CD14-positive monocyte (primary cell): Measurements from ENCODE around the gene IFNA7. TPM values are rescaled to one million over a fixed set of nuclear protein-coding genes. Genes with fewer than 3 reads are reported as not detected.

ENCODE experiments used
- DNase-seq, 3 donors: peaks; one replicate each; pipeline ENCODE4 v3.0.0-alpha.2; 2011 to 2022
- H2AFZ ChIP-seq: 2 replicates; pipeline ENCODE4 v1.6.0; 2012; ENCODE audit warnings: mild to moderate bottlenecking, low read depth, low read length, inconsistent platforms; ENCODE audit not compliant: insufficient read depth, poor library complexity, severe bottlenecking
- H3K27ac ChIP-seq, 2 donors: 1 replicate in 1 of 2; 2 replicates in 1 of 2; pipeline ENCODE4 v1.5.1; 2012 to 2013; ENCODE audit warnings: low read length in 2 of 2, control low read depth in 1 of 2, inconsistent platforms in 1 of 2, low read depth in 1 of 2, mild to moderate bottlenecking in 1 of 2
- H3K27me3 ChIP-seq, 2 donors: one replicate each; pipeline versions ENCODE4 v1.6.0 to v1.6.1; 2011 to 2013; ENCODE audit warnings: low read length in 2 of 2; ENCODE audit not compliant: control insufficient read depth in 2 of 2, insufficient read depth in 2 of 2
- H3K36me3 ChIP-seq, 2 donors: replicated peaks in 1 of 2; 1 replicate in 1 of 2; 2 replicates in 1 of 2; pipeline versions ENCODE4 v1.5.1 to v1.6.1; 2012 to 2013; ENCODE audit warnings: low read length in 2 of 2, control low read depth in 1 of 2, inconsistent platforms in 1 of 2, mild to moderate bottlenecking in 1 of 2; ENCODE audit not compliant: insufficient read depth in 2 of 2, control insufficient read depth in 1 of 2
- H3K4me1 ChIP-seq, 2 donors: 1 replicate in 1 of 2; 2 replicates in 1 of 2; pipeline versions ENCODE4 v1.5.1 to v1.6.1; 2012 to 2013; ENCODE audit warnings: low read length in 2 of 2, control low read depth in 1 of 2, inconsistent platforms in 1 of 2, mild to moderate bottlenecking in 1 of 2, moderate library complexity in 1 of 2; ENCODE audit not compliant: insufficient read depth in 2 of 2, control insufficient read depth in 1 of 2
- H3K4me2 ChIP-seq: replicated peaks from 2 replicates; pipeline ENCODE3; 2012; ENCODE audit warnings: low read length, moderate library complexity, mild to moderate bottlenecking; ENCODE audit not compliant: poor library complexity, severe bottlenecking; ENCODE audit errors: extremely low read depth
- H3K4me3 ChIP-seq, 3 experiments: fragments of 200-600 bp in 1 of 3; sonication (generic) in 1 of 3; replicated peaks in 1 of 3; 1 replicate in 2 of 3; 2 replicates in 1 of 3; pipeline ENCODE4 v1.5.1; 2011 to 2013; ENCODE audit warnings: low read length in 3 of 3, mild to moderate bottlenecking in 3 of 3, control low read depth in 2 of 3, low read depth in 2 of 3, inconsistent platforms in 1 of 3, moderate library complexity in 1 of 3
- H3K79me2 ChIP-seq: 2 replicates; pipeline ENCODE4 v1.6.0; 2012; ENCODE audit warnings: mild to moderate bottlenecking, control low read depth, inconsistent platforms, low read length, moderate library complexity; ENCODE audit not compliant: insufficient read depth
- H3K9ac ChIP-seq: 2 replicates; pipeline ENCODE4 v1.6.0; 2017; ENCODE audit warnings: low read length, mild to moderate bottlenecking; ENCODE audit not compliant: insufficient read depth, poor library complexity, severe bottlenecking
- H3K9me3 ChIP-seq, 2 donors: replicated peaks in 1 of 2; 1 replicate in 1 of 2; 2 replicates in 1 of 2; pipeline versions ENCODE4 v1.5.1 to v1.6.1; 2012 to 2013; ENCODE audit warnings: low read length in 2 of 2, control low read depth in 1 of 2; ENCODE audit not compliant: control insufficient read depth in 1 of 2, insufficient read depth in 1 of 2
- H4K20me1 ChIP-seq: 2 replicates; pipeline ENCODE4 v1.6.0; 2012; ENCODE audit warnings: mild to moderate bottlenecking, low read length, control low read depth, moderate library complexity; ENCODE audit not compliant: insufficient read depth
- H3K27ac Mint-ChIP-seq, 7 donors: one replicate each; pipeline ENCODE4 v1.8.0; 2020; ENCODE audit warnings: mild to moderate bottlenecking in 7 of 7, mixed read lengths in 7 of 7, moderate library complexity in 6 of 7, inconsistent platforms in 2 of 7
- H3K27me3 Mint-ChIP-seq, 3 donors: one replicate each; pipeline ENCODE4 v1.8.0; 2021 to 2022; ENCODE audit warnings: low read depth in 3 of 3, mild to moderate bottlenecking in 3 of 3, mixed read lengths in 3 of 3, moderate library complexity in 3 of 3, inconsistent platforms in 1 of 3
- H3K36me3 Mint-ChIP-seq, 2 donors: one replicate each; pipeline ENCODE4 v1.8.0; 2020; ENCODE audit warnings: mixed read lengths in 2 of 2, inconsistent platforms in 1 of 2, mild to moderate bottlenecking in 1 of 2
- H3K4me1 Mint-ChIP-seq: one replicate; pipeline ENCODE4 v1.8.0; 2020; ENCODE audit warnings: mild to moderate bottlenecking, mixed read lengths
- H3K4me3 Mint-ChIP-seq, 2 donors: one replicate each; pipeline ENCODE4 v1.8.0; 2020; ENCODE audit warnings: mild to moderate bottlenecking in 2 of 2, mixed read lengths in 2 of 2, moderate library complexity in 1 of 2
- H3K9me3 Mint-ChIP-seq, 7 donors: one replicate each; pipeline ENCODE4 v1.8.0; 2020 to 2022; ENCODE audit warnings: mixed read lengths in 7 of 7, mild to moderate bottlenecking in 6 of 7, moderate library complexity in 6 of 7, inconsistent platforms in 2 of 7
- WGBS: methylation state at CpG from one replicate; pipeline ENCODE4 v1.1.5; 2013; ENCODE audit warnings: missing lambda C conversion rate; ENCODE audit not compliant: insufficient coverage; 5-methylcytosine and 5-hydroxymethylcytosine counted together
- intact Hi-C, 2 donors: fragments of 100-400 bp; cut with micrococcal nuclease; formaldehyde crosslinking; loops; one replicate each; pipeline versions ENCODE4 v1.15.0 to v1.15.1; 2023
- polyA plus RNA-seq, 3 donors: library from polyadenylated mRNA; depleted of rRNA in 1 of 3; unstranded in 2 of 3; stranded (reverse) in 1 of 3; fragments of 300-500 nt in 2 of 3; fragments of >200 nt in 1 of 3; fragmentation: Illumina TruSeq in 2 of 3; gene quantifications; 1 replicate in 2 of 3; 2 replicates in 1 of 3; pipeline ENCODE4 v1.2.3, GENCODE V29; 2012 to 2021
- TF ChIP-seq, protein P1 (sequence below): fragments of 200-600 bp; IDR thresholded peaks from one replicate; pipeline ENCODE4 v1.8.0; 2022; ENCODE audit warnings: antibody characterized with exemption, mild to moderate bottlenecking

The IFNA7 gene
- polyA plus RNA-seq, 3 donors, result not detected

DNA sequence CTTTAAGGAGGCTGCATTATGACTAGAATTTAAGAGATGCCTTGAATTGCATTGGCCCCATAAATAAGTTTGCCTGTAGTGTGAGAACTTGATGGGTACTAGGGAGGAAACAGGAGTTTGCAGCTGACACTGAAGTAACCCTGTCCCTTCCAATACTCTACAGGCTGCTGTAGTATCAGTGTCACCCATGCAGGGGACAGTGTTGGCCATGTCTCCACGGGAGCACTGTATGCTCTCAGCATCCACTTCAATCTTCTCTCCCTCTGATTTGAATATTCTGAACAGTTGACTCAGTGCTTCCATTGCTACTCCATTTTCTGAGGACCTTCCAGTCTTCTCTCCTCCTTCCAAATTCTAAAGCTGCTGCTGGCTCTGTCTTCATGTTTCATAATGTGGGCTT is 49.2 kb upstream of the IFNA7 start:
- H3K9ac ChIP-seq, result no peak overlapping the region
- no peaks in the 10 kb centered on the region for H3K79me2 ChIP-seq
- H3K4me3 Mint-ChIP-seq, result peak overlapping the region in 1 of 2 donors; percentile 50
- H4K20me1 ChIP-seq, result no peaks in the 10 kb centered on the region
- peaks cover 8 to 18% of the 10 kb centered on the region in 2 donors for H3K27me3 ChIP-seq
- no peak overlapping the region for H3K27ac ChIP-seq
- intact Hi-C loops, result loop anchor here in 1 of 2 donors (10.0 kb wide), 2 partner anchors 74 to 204 kb away; no protein-coding TSS in a partner anchor
- peaks cover 33% of the 10 kb centered on the region for H3K4me1 Mint-ChIP-seq
- no peaks in the 10 kb centered on the region for H3K36me3 ChIP-seq
- H3K9me3 Mint-ChIP-seq, result peaks cover 0 to 4% (median 0%) of the 10 kb centered on the region in 7 donors
- H3K4me1 ChIP-seq, result peaks cover 22 to 23% of the 10 kb centered on the region in 2 donors
- H3K4me3 ChIP-seq, result no peak overlapping the region
- no peaks in the 10 kb centered on the region for H3K36me3 Mint-ChIP-seq
- no peak for DNase-seq
- H2AFZ ChIP-seq, result no peak overlapping the region
- 64% methylated on average over 1 of the region's 1 CpG for WGBS
- TF ChIP-seq, protein P1, sequence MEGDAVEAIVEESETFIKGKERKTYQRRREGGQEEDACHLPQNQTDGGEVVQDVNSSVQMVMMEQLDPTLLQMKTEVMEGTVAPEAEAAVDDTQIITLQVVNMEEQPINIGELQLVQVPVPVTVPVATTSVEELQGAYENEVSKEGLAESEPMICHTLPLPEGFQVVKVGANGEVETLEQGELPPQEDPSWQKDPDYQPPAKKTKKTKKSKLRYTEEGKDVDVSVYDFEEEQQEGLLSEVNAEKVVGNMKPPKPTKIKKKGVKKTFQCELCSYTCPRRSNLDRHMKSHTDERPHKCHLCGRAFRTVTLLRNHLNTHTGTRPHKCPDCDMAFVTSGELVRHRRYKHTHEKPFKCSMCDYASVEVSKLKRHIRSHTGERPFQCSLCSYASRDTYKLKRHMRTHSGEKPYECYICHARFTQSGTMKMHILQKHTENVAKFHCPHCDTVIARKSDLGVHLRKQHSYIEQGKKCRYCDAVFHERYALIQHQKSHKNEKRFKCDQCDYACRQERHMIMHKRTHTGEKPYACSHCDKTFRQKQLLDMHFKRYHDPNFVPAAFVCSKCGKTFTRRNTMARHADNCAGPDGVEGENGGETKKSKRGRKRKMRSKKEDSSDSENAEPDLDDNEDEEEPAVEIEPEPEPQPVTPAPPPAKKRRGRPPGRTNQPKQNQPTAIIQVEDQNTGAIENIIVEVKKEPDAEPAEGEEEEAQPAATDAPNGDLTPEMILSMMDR, result no peak
- peaks cover 10 to 24% (median 23%) of the 10 kb centered on the region in 3 donors for H3K27me3 Mint-ChIP-seq
- H3K4me2 ChIP-seq, result no peak overlapping the region
- no peak overlapping the region for H3K27ac Mint-ChIP-seq
- no peaks in the 10 kb centered on the region for H3K9me3 ChIP-seq

DNA sequence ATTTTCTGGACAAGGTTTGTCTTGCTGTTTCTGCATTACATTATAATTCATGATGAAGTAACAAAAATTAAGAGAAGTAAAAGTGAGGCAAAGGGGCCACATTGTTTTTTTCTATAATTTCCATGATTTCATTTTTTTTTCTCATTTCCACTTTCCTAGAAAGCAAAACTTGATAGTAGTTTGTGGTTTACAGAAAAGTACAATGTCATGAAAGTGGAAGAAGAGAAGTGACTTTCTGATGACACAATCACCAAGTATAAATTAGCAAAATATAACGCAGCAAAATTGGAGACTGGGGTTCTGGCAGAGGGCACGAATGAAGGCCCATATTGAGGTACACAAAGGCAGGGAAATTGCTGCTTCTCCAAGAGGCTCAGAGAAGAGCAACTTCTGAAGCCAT is 42.8 kb upstream of the IFNA7 start:
- H3K4me3 Mint-ChIP-seq, result peak overlapping the region in 1 of 2 donors; percentile 57
- peak; percentile 17 to 31 (median 30) for DNase-seq
- intact Hi-C loops, result no loop called here
- H3K9ac ChIP-seq, result no peak overlapping the region
- TF ChIP-seq, protein P1, result no peak
- no peaks in the 10 kb centered on the region for H3K36me3 ChIP-seq
- no peak overlapping the region for H3K4me3 ChIP-seq
- H3K27ac Mint-ChIP-seq, result peak overlapping the region in 1 of 7 donors; percentile 59
- no peaks in the 10 kb centered on the region for H3K79me2 ChIP-seq
- peaks cover 18 to 34% (median 23%) of the 10 kb centered on the region in 3 donors for H3K27me3 Mint-ChIP-seq
- H2AFZ ChIP-seq, result no peak overlapping the region
- H3K4me1 Mint-ChIP-seq, result peaks cover 17% of the 10 kb centered on the region
- H3K4me2 ChIP-seq, result no peak overlapping the region
- H4K20me1 ChIP-seq, result no peaks in the 10 kb centered on the region
- no peak overlapping the region for H3K27ac ChIP-seq
- no peaks in the 10 kb centered on the region for H3K36me3 Mint-ChIP-seq
- H3K4me1 ChIP-seq, result peaks cover 19 to 20% of the 10 kb centered on the region in 2 donors
- WGBS, result no CpG with 5 or more reads among the region's 2 CpGs
- H3K27me3 ChIP-seq, result peaks cover 17 to 44% of the 10 kb centered on the region in 2 donors
- H3K9me3 ChIP-seq, result no peaks in the 10 kb centered on the region
- peaks cover 0 to 4% (median 0%) of the 10 kb centered on the region in 7 donors for H3K9me3 Mint-ChIP-seq
